NCI-H1417 treated with DMSO at 0.1 percent for 48 hours (cell line): ENCODE data around the gene ARF3.
A peak's percentile ranks its signal among the peaks of the same experiment; 100 is the strongest.

Experiments used
- DNase-seq: peaks from one replicate; lab custom pipeline; 2025; lab: John Stamatoyannopoulos, UW

ARF3 gene

DNA sequence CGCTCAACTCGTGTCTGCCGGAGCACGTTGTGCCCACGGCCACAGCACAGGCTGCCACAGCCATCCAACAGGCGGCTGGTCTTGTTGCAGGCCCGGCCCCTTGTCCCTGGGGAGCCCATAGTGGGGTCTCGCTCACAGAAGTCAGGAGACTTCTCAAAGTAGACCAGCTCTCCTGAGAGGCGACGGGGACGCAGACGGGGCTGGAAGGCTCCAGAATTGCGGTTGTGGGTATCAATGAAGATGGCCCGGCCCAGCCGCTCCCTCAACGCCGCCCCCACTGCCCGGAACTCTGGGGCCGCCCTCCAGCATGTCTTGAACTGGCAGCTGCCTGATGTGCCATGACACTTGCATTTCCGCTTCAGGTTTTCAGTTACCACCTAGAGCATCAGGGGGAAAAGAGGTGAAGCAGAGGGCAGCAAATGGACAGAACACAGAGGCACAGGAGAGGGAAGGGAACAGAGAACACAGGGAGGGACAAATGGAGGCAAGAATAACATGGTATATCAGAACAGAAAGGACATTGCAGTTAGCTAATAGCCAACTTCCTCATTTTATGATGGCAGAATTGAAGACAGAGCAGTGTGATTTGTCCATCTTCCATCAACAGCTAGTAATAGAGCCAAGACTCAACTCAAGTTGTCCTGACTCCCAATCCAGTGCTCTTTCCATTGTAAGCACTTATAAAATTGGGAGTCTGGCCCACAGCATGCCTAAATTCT is 9.0 kb upstream of the ARF3 start:
- DNase-seq: no peak

- no peak for DNase-seq
These were observed 8.1 kb upstream of the ARF3 start for GRCh38 chr12:48965298-48965838.

- no peak for DNase-seq
These were observed 4.5 kb upstream of the ARF3 start for GRCh38 chr12:48961801-48962200.

GRCh38 chr12:48961331-48961730 is 4.0 kb upstream of the ARF3 start:
- no peak for DNase-seq

GRCh38 chr12:48960834-48961233 is 3.5 kb upstream of the ARF3 start:
- no peak for DNase-seq

DNA sequence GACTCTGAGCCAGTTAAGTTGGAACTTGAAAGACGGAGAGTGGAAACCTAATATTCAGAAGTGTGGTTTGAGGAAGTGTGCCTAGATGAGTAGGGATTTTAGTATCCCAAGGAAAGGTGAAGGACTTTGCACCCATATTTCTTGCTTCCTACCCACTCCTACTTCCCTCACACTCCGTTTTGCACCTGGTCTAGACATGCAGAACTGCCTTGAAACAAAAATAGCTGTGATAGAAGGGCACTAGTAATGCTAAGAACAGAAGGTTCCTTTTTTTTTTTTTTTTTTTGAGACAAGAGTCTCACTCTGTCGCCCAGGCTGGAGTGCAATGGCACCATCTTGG is 732 bp upstream of the ARF3 start:
- no peak for DNase-seq

DNA sequence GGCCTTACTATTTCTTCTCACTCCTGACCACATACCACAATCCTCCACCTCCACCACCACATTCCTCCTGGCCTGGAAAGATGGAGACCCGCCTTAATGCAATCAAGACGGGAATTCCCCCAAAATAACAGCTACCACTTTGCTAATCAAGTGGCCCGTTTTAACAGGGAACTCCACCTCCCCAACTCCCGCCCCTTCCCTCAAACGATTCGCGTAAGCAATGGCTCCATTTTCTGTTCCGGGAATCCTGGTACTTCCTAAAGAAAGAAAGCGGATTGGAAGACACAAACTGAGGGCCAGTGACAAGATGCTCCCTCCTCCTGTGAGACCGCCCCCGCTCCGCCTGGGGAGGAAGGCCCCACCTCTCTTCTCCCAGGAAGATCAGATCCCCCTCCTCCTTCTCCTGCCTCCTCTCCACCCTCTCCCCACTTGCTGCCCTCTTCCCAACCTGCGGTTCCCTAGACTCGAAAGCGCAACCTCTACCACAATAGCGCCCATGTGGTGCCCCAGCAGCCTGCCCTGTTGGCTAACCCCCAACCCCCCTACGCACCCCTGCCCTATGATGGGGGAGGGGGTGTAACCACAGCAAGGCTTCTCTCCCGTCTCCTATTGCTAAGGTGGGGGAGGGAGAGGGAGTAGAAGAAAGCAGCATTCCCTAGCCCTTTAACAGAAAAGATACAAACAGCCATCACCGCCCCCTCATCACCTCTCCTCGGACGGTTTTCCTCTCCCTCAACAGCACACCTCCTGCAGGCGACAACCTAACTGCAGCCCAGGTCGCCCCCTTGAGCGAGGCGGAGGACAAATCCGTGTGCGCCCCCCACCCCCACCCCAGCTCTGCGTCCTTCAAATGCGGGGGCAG is 777 bp downstream of the ARF3 start:
- DNase-seq: peak; percentile 41

DNA sequence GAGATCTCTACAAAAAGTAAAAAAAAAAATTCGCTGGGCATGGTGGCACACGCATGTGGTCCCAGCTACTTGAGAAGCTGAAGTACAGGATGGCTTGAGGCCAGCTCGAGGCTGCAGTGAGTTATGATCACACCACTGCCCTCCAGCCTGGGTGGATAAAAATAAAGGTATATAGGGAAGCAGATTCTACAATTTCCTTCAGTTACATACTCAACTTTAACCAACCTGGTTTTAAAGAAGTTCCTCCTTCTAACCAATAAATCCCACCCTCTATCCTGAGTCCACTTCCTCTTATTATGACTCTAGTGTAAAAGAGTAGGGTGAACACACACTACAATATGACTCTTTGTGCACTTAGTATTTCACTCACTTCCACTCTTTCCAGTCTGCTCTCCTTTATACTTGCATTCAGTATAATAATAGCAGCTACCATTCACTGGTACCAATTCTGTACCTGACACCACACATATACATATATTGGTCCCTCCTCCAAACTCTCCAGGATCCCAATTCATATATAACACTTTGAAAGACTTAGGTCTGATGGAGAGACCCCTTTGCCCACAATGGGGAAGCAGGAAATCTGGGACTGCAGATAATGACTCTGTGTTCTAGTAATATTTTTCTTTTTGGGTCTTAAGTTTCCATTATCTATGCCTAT is 2.3 kb downstream of the ARF3 start:
- no peak for DNase-seq

- no peak for DNase-seq
These were observed 3.2 kb downstream of the ARF3 start for GRCh38 chr12:48954061-48954460.

- DNase-seq: no peak
These were observed 4.6 kb downstream of the ARF3 start for GRCh38 chr12:48952691-48953090.

- DNase-seq: no peak
These were observed 9.6 kb downstream of the ARF3 start for GRCh38 chr12:48947727-48948126.

DNA sequence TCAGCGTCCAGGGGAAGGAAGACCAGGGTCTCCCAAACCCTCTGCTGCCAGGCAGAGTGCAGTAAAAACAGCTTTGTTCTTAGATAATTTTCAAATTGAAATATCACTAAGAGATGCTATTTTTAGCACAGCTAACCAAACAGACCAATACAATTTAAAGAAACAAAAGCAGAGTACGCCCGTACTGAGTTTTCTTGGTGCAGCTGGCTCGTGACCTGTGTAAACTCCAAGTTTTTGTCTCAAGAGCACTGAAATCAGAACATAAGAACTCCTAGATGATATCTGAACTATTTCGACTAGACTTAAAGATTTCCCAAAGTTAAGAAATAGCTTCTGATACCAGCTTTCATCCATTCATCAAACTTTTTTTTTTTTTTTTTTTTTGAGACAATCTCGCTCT is 10.3 kb downstream of the ARF3 start:
- no peak for DNase-seq

DNA sequence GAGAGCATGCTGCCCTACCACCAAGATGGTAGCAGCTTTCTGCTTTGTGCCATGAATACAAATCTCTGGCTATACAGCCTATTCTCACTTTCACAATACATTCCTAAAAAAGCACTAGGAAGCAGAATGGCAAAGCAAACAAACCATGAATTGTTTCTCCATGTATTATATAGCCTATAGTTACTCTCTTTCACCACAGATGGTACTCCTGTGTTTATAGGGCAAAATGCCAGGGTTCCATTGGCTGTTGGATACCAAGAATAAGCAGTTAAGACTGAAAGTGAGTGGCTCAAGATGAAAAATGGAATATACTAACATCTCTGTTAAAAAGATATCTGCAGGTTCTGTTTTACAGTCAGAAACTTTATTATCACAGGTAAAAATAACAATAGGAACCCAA is 11.1 kb downstream of the ARF3 start:
- no peak for DNase-seq

- no peak for DNase-seq
These were observed 14.1 kb downstream of the ARF3 start for GRCh38 chr12:48943221-48943620.

- no peak for DNase-seq
These were observed 17.1 kb downstream of the ARF3 start for GRCh38 chr12:48940181-48940580.

DNA sequence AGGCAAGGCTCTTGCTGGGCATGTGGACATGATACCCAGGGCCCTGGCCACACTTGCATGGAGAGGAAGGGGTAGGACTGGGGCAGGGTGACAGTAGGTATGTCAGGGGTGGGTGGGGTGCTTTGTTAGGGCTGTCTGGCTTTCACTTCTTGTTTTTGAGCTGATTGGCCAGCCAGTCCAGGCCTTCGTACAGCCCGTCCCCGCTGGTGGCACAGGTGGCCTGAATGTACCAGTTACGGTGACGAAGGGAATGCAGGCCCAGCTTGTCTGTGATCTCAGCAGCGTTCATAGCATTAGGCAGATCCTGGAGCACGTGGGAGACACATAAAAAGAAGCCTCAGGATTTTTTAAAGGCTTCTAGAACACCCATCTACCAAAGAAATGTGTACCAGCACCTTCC is 18.5 kb downstream of the ARF3 start:
- DNase-seq: no peak

DNA sequence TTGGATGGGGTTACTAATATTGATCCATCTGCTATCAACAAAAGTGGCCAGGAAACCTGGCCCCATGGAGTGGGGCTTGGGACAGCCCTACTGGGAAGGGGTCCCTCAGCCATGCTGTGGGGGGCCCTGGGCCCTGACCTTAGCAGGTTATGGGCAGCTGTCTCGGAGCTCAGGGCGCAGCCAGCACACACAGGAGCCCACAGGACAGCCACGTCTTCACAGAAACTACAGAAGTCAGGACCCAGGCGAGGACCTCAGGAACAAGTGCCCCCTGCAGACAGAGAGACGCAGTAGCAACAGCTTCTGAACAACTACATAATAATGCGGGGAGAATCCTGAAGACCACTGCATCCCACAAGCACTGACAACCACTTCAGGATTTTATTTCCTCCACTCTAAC is 20.1 kb downstream of the ARF3 start:
- DNase-seq: no peak

- DNase-seq: no peak
These were observed 20.8 kb downstream of the ARF3 start for GRCh38 chr12:48936379-48936979.

DNA sequence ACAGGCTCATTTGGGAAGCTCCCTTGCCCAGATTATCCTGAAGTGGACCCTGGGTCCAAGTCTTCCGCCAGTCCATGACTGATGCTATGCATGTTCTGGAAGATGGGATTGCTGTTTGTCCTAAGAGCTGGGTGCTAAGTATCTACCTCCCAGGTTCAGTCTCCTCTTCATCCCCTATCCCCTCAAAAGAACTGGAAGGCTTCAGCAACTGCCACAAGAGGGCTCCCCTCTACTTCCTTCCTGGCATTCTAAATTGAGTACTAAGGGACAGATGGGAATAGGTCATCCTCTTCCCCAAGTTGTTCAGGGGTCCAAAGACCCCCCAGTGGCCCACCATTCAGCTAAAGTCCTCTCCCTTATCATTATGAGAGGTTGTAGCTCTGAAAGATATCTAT is 23.0 kb downstream of the ARF3 start:
- DNase-seq: no peak

DNA sequence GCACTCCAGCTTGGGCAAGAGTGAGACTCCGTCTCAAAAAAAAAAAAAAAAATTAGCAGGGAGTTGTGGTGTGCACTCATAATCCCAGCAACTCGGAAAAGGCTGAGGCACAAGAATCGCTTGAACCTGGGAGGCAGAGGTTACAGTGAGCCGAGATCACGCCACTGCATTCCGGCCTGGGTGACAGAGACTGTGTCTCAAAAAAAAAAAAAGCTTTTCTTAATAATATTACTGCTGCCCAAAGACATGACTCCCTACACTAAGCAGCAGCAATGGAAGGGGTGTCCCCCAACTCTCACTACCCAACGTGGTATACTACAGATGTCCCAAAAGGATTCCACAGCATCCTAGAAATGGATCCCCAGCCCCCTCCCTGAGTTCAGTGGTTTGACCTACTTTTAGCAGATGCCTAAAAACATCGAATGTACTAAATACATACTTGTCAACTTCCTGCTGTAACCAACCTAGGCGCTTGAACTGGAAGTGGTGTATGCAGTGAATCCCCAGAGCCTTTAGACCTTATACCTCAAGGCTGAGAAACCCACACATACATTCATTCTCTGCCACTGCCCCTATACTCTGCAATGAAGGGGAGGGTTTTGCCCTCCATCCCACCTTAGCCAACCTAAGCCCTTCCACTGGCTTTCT is 23.5 kb downstream of the ARF3 start:
- DNase-seq: no peak

- DNase-seq: no peak
These were observed 24.4 kb downstream of the ARF3 start for GRCh38 chr12:48932878-48933277.

- DNase-seq: no peak
These were observed 26.8 kb downstream of the ARF3 start for GRCh38 chr12:48930475-48930874.
